Ectodermal cell (in vitro differentiated cells): Measurements from ENCODE around the gene MAP2K5.

Experiments
- H3K27ac ChIP-seq: 2 replicates; pipeline ENCODE4 v1.7.0; 2013; ENCODE audit warnings: mild to moderate bottlenecking, low read depth, low read length; ENCODE audit not compliant: insufficient read depth, poor library complexity, severe bottlenecking
- H3K27me3 ChIP-seq: 2 replicates; pipeline ENCODE4 v1.7.0; 2013; ENCODE audit warnings: mild to moderate bottlenecking, low read length; ENCODE audit not compliant: insufficient read depth, control insufficient read depth, poor library complexity, severe bottlenecking
- H3K36me3 ChIP-seq: one replicate; pipeline ENCODE4 v1.7.0; 2013; ENCODE audit warnings: low read length; ENCODE audit not compliant: control insufficient read depth, insufficient read depth
- H3K4me1 ChIP-seq: one replicate; pipeline ENCODE4 v1.7.0; 2013; ENCODE audit warnings: low read length; ENCODE audit not compliant: control insufficient read depth, insufficient read depth
- H3K4me3 ChIP-seq: 2 replicates; pipeline ENCODE4 v1.7.0; 2013; ENCODE audit warnings: low read depth, low read length, control low read depth; ENCODE audit not compliant: insufficient read depth
- H3K9me3 ChIP-seq: 2 replicates; pipeline ENCODE4 v1.7.0; 2013; ENCODE audit warnings: mild to moderate bottlenecking, low read length, moderate library complexity; ENCODE audit not compliant: control insufficient read depth
- WGBS, 2 experiments: methylation state at CpG; one replicate each; pipeline ENCODE4 v1.1.7; 2013; ENCODE audit warnings: missing lambda C conversion rate in 2 of 2; 5-methylcytosine and 5-hydroxymethylcytosine counted together

Gene MAP2K5

DNA sequence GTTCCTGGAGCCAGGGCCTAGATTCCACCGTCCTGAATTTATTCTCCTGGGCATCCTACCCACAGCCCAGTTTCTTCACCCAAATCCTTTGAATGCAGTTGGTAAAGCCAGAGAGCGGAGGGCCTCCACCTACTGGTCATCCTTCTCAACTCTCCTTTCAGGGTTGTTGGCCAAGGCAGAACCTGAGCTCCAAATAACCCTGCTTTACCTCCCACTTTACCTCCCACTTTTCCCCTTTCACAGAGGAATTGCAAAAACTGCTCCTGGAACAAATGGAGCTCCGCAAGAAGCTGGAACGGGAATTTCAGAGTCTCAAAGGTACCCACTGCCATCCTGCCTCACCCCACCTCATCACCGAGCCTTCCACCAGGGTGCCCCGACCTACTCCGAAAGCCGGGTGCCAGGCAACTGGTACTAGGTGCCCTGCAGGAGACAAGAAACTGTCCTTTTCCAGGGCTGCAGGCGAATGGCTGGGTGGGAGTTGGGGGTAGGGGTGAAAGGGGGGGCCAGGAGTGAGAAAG, 289.6 kb downstream of the MAP2K5 start:
- Histone ChIP-seq H3K4me3 (no peak overlapping the region), H3K9me3 (no peaks in the 10 kb centered on the region), H3K27ac (no peak overlapping the region), H3K4me1 (peaks cover 41% of the 10 kb centered on the region), H3K27me3 (peaks cover 100% of the 10 kb centered on the region), H3K36me3 (no peaks in the 10 kb centered on the region)
- WGBS, 2 experiments = 12 to 15% methylated on average over 9 of the region's 9 CpGs

DNA sequence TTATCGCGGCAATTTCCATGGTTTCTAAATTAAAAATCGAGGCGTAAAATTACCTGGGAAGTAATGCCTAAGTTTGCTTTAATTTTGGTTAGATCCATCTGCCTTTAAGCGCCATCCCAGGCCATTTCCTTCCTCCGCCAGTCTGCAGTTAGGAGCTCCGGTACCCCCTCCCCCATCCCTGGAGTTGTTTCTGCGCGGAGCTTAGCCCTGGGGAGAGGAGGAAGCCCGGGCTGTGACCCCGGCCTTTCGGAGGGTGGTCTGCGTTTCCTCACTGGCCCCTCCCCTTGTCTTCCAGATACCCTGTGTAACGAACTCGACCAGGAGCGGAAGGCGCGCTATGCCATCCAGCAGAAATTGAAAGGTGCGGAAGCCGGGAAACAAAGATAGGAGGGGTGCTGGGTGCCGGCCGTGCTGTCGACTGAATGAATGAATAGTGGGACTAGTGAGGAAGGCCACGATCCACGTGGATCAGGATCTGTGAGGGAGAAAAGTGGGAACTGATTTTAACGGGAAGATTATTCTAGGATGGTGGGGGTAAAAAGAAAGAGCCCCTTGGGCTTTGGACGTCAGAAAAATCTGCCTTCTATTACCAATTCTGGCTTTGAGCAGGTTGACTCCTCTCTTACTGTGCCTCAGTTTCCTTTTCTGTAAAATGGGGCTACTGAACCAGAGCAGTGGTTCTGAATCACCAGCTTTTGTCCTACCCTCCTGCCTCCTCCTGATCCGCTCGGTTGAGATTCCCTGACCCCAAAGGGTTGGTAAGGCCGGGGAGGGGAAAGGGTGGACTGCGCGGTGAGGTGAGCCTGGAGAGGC, 290.6 kb downstream of the MAP2K5 start:
- Histone ChIP-seq H3K27ac (no peak overlapping the region), H3K4me1 (peaks cover 38% of the 10 kb centered on the region), H3K9me3 (no peaks in the 10 kb centered on the region), H3K4me3 (peak overlapping the region; percentile 20), H3K36me3 (no peaks in the 10 kb centered on the region), H3K27me3 (peaks cover 100% of the 10 kb centered on the region)
- 2% methylated on average over 32 of the region's 32 CpGs for WGBS, 2 experiments

DNA sequence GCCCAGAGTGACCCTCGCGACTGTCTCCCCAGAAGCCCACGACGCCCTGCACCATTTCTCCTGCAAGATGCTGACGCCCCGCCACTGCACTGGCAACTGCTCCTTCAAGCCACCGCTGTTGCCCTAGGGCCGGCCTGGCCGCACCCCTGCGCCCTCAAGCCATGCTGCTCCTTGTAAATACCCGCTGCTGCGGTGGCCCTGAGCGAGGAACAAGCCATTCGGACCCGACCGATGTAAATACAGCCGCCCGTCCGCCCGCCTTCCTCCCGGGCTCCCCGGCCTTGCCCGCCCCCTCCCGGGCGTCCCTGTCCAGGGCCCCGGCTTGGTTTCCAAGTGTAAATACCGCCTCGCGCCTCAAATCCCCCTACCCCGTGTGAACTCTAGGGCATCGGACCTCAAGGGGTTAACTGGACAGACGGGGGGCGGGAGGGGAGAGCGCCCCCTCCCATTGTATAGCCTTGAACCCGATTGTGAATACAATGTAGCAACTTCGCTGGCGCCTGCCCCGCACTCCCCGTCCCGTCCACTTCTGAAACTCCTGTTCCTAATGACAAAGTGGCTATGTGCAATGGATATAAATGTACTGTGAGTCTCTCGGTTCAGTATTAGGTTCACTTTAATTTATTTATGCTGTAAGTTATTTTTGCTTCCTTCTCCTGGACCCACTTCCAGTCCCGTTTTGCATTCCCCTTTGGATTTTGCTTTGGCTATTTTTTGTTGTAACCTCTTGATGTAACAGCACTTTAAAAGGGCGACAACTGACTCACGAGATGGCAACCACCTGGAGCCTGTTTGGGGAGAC, 291.4 kb downstream of the MAP2K5 start:
- 1 to 2% methylated on average over 44 of the region's 44 CpGs for WGBS, 2 experiments
- H3K4me3 ChIP-seq = peak overlapping the region; percentile 20
- H3K27ac ChIP-seq = no peak overlapping the region
- no peaks in the 10 kb centered on the region for H3K36me3 ChIP-seq
- peaks cover 100% of the 10 kb centered on the region for H3K27me3 ChIP-seq
- H3K9me3 ChIP-seq = no peaks in the 10 kb centered on the region
- peaks cover 33% of the 10 kb centered on the region for H3K4me1 ChIP-seq

DNA sequence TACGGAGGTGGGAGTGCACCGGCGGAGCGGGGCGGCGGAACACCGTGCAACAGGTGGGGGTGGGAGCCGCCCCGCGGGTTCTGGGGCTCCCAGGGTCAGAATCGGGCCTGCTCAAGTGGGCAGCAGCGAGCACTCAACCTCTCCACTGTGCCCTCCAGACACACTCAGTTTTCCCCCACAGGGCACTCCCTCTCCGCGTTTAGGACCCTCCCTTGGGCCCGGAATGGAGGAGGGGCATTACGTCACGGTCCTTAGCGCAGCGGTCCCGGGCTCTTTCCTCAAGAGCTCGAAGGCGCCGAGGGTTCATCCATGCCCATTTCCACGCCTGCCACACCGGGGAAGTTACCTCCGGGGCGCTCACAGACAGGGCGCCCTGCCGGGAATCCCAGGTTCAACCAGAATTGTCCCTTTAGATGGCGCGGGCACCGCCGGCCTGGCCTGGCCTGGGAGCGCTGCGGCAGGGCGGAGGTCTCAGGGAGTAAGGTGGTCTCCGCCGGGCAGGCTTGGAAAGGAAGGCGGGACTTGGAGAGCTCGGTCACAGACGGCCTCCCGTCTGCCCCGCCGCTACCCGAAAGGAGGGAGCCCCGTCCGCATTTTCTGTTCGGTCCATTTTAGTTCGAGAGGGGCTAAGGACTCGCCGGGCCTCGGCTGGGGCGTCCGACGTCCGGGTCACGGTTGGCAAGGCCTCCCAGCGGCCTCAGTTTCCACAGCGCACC, 292.2 kb downstream of the MAP2K5 start:
- Histone ChIP-seq H3K36me3 (no peaks in the 10 kb centered on the region), H3K9me3 (no peaks in the 10 kb centered on the region), H3K27me3 (peaks cover 94% of the 10 kb centered on the region), H3K4me3 (peak overlapping the region; percentile 31), H3K27ac (no peak overlapping the region), H3K4me1 (peaks cover 32% of the 10 kb centered on the region)
- 1% methylated on average over 59 of the region's 59 CpGs for WGBS, 2 experiments

DNA sequence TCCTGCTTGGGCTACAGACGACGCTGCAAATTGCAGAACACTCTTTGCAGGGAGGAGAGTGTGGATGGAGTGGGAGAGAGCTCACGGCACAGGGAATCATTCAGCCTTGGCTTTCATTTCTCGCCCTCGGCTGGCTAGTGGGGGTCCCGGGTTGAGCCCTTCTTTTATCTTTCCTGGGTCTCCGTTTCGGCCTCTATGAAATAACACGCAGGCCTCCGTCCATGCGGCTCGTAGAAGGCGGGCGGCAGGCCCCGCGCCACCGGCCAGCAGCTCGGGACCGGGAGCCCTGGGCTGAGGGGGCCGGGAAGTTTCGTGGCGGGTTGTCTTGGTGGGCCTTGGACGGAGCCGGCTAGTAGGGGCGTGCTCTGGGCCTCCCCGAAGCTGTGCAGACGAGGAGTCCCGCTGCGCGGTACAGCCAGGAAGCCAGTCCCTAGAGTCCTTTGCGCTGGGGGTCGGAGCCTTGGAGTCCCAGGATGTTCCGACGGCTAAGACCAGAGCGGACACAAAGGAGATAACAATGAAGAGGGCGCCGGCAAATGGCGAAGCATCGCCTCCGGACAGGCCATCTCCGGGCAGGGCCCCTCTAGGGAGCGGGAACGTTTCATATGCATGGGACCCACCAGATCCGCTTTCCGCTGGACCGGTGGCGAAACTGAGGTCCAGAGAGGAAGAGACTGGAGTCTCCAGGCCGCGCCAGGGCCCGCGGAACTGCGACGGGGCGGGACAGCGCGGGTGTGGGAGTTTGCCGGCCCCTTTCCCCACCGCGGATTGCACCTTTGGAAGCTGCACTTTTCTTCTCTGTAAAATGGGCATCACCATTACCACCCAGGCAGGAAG, 293.0 kb downstream of the MAP2K5 start:
- Histone ChIP-seq H3K4me1 (peaks cover 28% of the 10 kb centered on the region), H3K36me3 (no peaks in the 10 kb centered on the region), H3K27me3 (peaks cover 86% of the 10 kb centered on the region), H3K4me3 (peak overlapping the region; percentile 31), H3K27ac (no peak overlapping the region), H3K9me3 (no peaks in the 10 kb centered on the region)
- 2% methylated on average over 59 of the region's 59 CpGs for WGBS, 2 experiments

DNA sequence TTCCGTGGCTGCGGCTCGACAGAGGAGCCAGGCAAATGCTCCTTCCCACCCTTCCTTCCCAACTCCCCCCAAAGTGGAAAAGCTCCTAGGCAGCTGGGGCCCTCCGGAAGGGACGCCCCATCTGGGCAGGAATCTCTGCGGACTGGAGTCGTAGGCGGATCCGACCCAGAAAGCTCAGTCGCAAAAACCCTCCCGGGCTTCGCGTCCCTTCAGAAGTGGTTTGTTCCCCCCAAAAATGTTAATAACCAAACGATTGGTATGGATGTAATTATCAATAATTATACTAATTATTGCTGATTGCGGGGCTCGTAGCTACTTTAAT, 293.6 kb downstream of the MAP2K5 start:
- H3K27me3 ChIP-seq = peaks cover 80% of the 10 kb centered on the region
- peak overlapping the region; percentile 31 for H3K4me3 ChIP-seq
- WGBS, 2 experiments = 4 to 5% methylated on average over 13 to 15 of the region's 16 CpGs

DNA sequence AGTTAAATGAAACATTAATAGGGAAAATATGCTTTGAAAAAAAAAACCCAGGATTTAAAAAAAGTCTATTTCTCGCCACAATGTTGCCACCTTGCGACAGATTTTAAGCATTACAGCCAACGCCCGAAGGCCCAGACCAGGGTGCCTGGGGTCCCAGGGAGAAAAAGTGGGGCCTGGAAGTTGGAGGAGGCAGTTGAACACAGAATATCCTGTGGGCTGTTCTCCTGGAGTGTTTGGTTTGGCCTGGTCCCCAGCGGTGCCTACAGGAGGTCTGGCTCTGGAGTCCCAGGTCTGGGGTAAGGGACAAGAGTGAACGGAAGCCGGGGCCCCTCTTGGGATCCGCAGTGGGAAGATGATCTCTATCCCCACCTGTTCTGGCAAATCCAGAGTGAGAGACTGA, 294.0 kb downstream of the MAP2K5 start:
- WGBS, 2 experiments = 36% methylated on average over 8 of the region's 8 CpGs
- H3K27ac ChIP-seq = no peak overlapping the region
- H3K27me3 ChIP-seq = peaks cover 77% of the 10 kb centered on the region
- H3K4me3 ChIP-seq = no peak overlapping the region
- peaks cover 37% of the 10 kb centered on the region for H3K4me1 ChIP-seq
- no peaks in the 10 kb centered on the region for H3K36me3 ChIP-seq
- no peaks in the 10 kb centered on the region for H3K9me3 ChIP-seq

More for the DNA sequence above, 293.6 kb downstream of the MAP2K5 start:
- Histone ChIP-seq H3K9me3 (no peaks in the 10 kb centered on the region), H3K27ac (no peak overlapping the region), H3K36me3 (no peaks in the 10 kb centered on the region), H3K4me1 (peaks cover 33% of the 10 kb centered on the region)

DNA sequence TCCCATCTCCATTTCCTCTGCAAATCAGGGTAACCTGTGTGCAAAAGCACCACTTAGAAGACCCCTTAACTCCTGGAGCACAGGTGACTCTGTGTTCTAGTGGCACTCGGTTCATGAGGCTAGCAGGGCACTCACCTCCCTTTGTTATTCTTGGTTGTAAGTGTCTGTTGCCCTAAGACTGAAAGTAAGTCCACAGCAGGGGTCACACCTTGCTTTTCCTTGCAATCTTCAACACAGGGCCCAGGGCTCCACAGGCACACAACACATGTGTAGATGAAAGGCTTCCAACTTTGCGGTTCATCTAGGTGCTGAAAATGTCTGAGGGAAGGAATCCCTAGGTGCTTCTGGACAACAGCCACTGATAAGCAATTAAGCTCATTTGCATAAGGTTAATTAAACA, 294.5 kb downstream of the MAP2K5 start:
- WGBS, 2 experiments = 37 to 39% methylated on average over 2 of the region's 2 CpGs

DNA sequence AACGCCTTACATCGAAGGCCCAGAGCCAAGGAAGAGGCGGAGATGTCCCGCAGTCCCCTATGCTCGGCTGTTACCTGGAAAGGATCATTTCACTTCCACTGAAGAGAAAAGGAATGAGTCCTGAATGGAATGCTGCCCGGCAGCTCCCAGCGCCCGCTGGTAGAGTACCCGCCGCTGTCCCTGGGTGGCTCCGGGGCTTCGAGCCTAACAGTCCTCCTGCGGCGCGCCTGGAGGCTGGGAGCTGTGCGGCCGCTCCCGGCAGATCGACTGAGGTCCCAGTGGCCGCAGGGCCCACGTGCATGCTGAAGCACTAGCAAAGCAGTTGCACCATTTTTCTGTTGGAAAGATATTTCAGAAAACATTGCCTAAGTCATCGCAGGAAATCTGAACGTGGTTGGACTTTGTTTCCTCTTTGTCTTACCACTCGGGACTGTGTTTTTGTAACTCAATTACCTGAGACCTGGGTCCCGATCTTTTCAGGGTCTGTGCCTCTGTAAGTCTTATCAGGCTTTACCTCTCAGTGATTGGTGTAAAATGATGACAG, 296.4 kb downstream of the MAP2K5 start:
- Histone ChIP-seq H3K36me3 (no peaks in the 10 kb centered on the region), H3K4me1 (peaks cover 37% of the 10 kb centered on the region), H3K9me3 (no peaks in the 10 kb centered on the region), H3K4me3 (peak overlapping the region; percentile 31), H3K27ac (no peak overlapping the region), H3K27me3 (peaks cover 53% of the 10 kb centered on the region)
- WGBS, 2 experiments = 15 to 16% methylated on average over 25 of the region's 25 CpGs

More for the DNA sequence above, 294.5 kb downstream of the MAP2K5 start:
- Histone ChIP-seq H3K27ac (no peak overlapping the region), H3K9me3 (no peaks in the 10 kb centered on the region), H3K4me1 (peaks cover 36% of the 10 kb centered on the region), H3K4me3 (no peak overlapping the region), H3K27me3 (peaks cover 72% of the 10 kb centered on the region), H3K36me3 (no peaks in the 10 kb centered on the region)
